Right atrium auricular region (tissue), 2 donors: ENCODE data around the gene JAK3. TPM values are rescaled to one million over a fixed set of nuclear protein-coding genes. Genes with fewer than 3 reads are reported as not detected.
A peak's percentile ranks its signal among the peaks of the same experiment; 100 is the strongest.
"Not testable (repeated sequence)": the region's sequence is repeated elsewhere in the genome, so short reads cannot be mapped to it uniquely, and the experiment has no call there.

Experiments used
- DNase-seq: peaks from one replicate; pipeline ENCODE4 v3.0.0-alpha.2; 2019; ENCODE audit warnings: low spot score
- H3K27ac ChIP-seq, 2 donors: fragments of 200-600 bp; sonication (generic); 1 replicate in 1 of 2; 2 replicates in 1 of 2; pipeline ENCODE4 v1.5.1; 2016 to 2019
- H3K27me3 ChIP-seq, 2 donors: fragments of 200-600 bp; sonication (generic); one replicate each; pipeline versions ENCODE4 v1.5.1 to v1.6.0; 2017 to 2019
- H3K36me3 ChIP-seq: fragments of 200-600 bp; sonication (generic); one replicate; pipeline ENCODE4 v1.5.1; 2016
- H3K4me1 ChIP-seq, 2 donors: fragments of 200-600 bp; sonication (generic); one replicate each; pipeline versions ENCODE4 v1.5.1 to v1.6.0; 2017 to 2019
- H3K4me3 ChIP-seq, 2 donors: fragments of 200-600 bp; sonication (generic); 1 replicate in 1 of 2; 2 replicates in 1 of 2; pipeline ENCODE4 v1.5.1; 2017 to 2019; ENCODE audit warnings: mild to moderate bottlenecking in 1 of 2, moderate library complexity in 1 of 2
- H3K9me3 ChIP-seq, 2 donors: fragments of 200-600 bp; sonication (generic); one replicate each; pipeline ENCODE4 v1.5.1; 2019
- CTCF ChIP-seq, 2 donors: fragments of 200-600 bp; sonication (generic); IDR thresholded peaks; one replicate each; pipeline ENCODE4 v1.5.1; 2019; ENCODE audit warnings: antibody characterized with exemption in 2 of 2
- total RNA-seq, 2 donors: library from RNA; depleted of rRNA; stranded (reverse); fragments of >200 nt; gene quantifications; one replicate each; pipeline ENCODE4 v1.1.0, GENCODE V29; 2016

The JAK3 gene
- total RNA-seq, result 1 to 10 TPM in 1 of 2 donors, under 1 TPM in 1; 0.93 to 4.0 TPM

GRCh38 chr19:17847538-17848366 is at the start of gene JAK3:
JAK3 (minus strand) TSS chr19:17847982; CDS start chr19:17844417, 3,565 bp downstream.
- no peak for TF ChIP-seq CTCF (IDR thresholded peaks at IDR 0.05)
- H3K27me3 ChIP-seq, result no peaks in the 10 kb centered on the region
- DNase-seq, result no peak
- H3K9me3 ChIP-seq, result no peaks in the 10 kb centered on the region
- peak within 1 kb of the TSS; percentile 19 to 48 for H3K4me3 ChIP-seq
- H3K27ac ChIP-seq, result peak within 1 kb of the TSS; percentile 30 to 76
- H3K4me1 ChIP-seq, result peaks cover 0 to 10% of the 10 kb centered on the region in 2 donors
- no peaks in the 10 kb centered on the region for H3K36me3 ChIP-seq

GRCh38 chr19:17893766-17894165 is 46.0 kb upstream of the JAK3 start:
- no peak for TF ChIP-seq CTCF (IDR thresholded peaks at IDR 0.05)
- no peaks in the 10 kb centered on the region for H3K4me1 ChIP-seq
- no peak for DNase-seq
- no peaks in the 10 kb centered on the region for H3K9me3 ChIP-seq
- no peaks in the 10 kb centered on the region for H3K27me3 ChIP-seq
- no peak overlapping the region for H3K27ac ChIP-seq
- H3K36me3 ChIP-seq, result no peaks in the 10 kb centered on the region
- H3K4me3 ChIP-seq, result no peak overlapping the region

- H3K27ac ChIP-seq, result no peak overlapping the region
- no peak for DNase-seq
- no peaks in the 10 kb centered on the region for H3K36me3 ChIP-seq
- no peaks in the 10 kb centered on the region for H3K9me3 ChIP-seq
- no peak overlapping the region for H3K4me3 ChIP-seq
- no peaks in the 10 kb centered on the region for H3K27me3 ChIP-seq
- TF ChIP-seq CTCF (IDR thresholded peaks at IDR 0.05), result no peak
- H3K4me1 ChIP-seq, result no peaks in the 10 kb centered on the region
Observed at GRCh38 chr19:17889609-17890214, 41.9 kb upstream of the JAK3 start.

- TF ChIP-seq CTCF (IDR thresholded peaks at IDR 0.05), result no peak
- H3K4me1 ChIP-seq, result no peaks in the 10 kb centered on the region
- no peaks in the 10 kb centered on the region for H3K9me3 ChIP-seq
- no peak overlapping the region for H3K27ac ChIP-seq
- no peaks in the 10 kb centered on the region for H3K27me3 ChIP-seq
- no peaks in the 10 kb centered on the region for H3K36me3 ChIP-seq
- no peak overlapping the region for H3K4me3 ChIP-seq
- no peak for DNase-seq
Observed at GRCh38 chr19:17888260-17888659, 40.5 kb upstream of the JAK3 start.

- not testable (repeated sequence) for H3K9me3 ChIP-seq, H3K4me3 ChIP-seq, DNase-seq, H3K4me1 ChIP-seq, H3K27ac ChIP-seq, H3K36me3 ChIP-seq, H3K27me3 ChIP-seq
Observed at GRCh38 chr19:17887221-17887620, 39.4 kb upstream of the JAK3 start.

- Histone ChIP-seq H3K27ac (no peak overlapping the region), H3K4me1 (no peaks in the 10 kb centered on the region), H3K9me3 (no peaks in the 10 kb centered on the region), H3K27me3 (no peaks in the 10 kb centered on the region), H3K36me3 (no peaks in the 10 kb centered on the region), H3K4me3 (no peak overlapping the region)
- no peak for DNase-seq
- no peak for TF ChIP-seq CTCF (IDR thresholded peaks at IDR 0.05)
Observed at GRCh38 chr19:17886515-17886914, 38.7 kb upstream of the JAK3 start.
